ENCODE measurements around the gene PLAA.
"Not testable (repeated sequence)": the region's sequence is repeated elsewhere in the genome, so short reads cannot be mapped to it uniquely, and the experiment has no call there.

Gene PLAA

GRCh38 chr9:26880262-26880661 lies 66.8 kb downstream of the PLAA start:
- Histone ChIP-seq H2AFZ (ENCODE audit: low read length) (no peak overlapping the region), H3K79me1 (ENCODE audit: low read depth, low read length) (no peaks in the 10 kb centered on the region), H2BK5ac (ENCODE audit: low read length) (no peak overlapping the region), H3K4me2 (ENCODE audit: insufficient read depth, low read length, poor library complexity, severe bottlenecking) (no peak overlapping the region), H4K91ac (ENCODE audit: low read depth, low read length, poor library complexity) (no peak overlapping the region), H2BK120ac (ENCODE audit: low read depth, low read length) (no peak overlapping the region), H3K4ac (ENCODE audit: low read length) (no peak overlapping the region), H3K27ac (replicated peaks; ENCODE audit: low read length) (no peak overlapping the region), H3K4me3 (ENCODE audit: low read length in 2 of 2) (no peak overlapping the region), H3K4me1 (ENCODE audit: control insufficient read depth in 2 of 2, insufficient read depth in 1 of 2, low read depth in 1 of 2, low read length in 2 of 2) (no peaks in the 10 kb centered on the region), H3K36me3 (replicated peaks in 1 of 2; ENCODE audit: control insufficient read depth in 2 of 2, insufficient read depth in 2 of 2, low read length in 2 of 2) (peaks cover 18 to 95% of the 10 kb centered on the region in 2 donors), H3K9me3 (replicated peaks in 1 of 2; ENCODE audit: control insufficient read depth in 2 of 2, insufficient read depth in 1 of 2, low read depth in 1 of 2, low read length in 2 of 2) (peaks cover 6 to 43% of the 10 kb centered on the region in 2 donors), H3K23ac (ENCODE audit: low read depth, low read length, poor library complexity) (no peak overlapping the region), H4K8ac (ENCODE audit: low read depth, low read length) (no peak overlapping the region), H3K27me3 (ENCODE audit: control insufficient read depth in 3 of 3, insufficient read depth in 3 of 3, low read depth in 1 of 3, low read length in 3 of 3) (no peaks in the 10 kb centered on the region), H3K14ac (ENCODE audit: low read length) (no peak overlapping the region), H3K18ac (ENCODE audit: low read length) (no peak overlapping the region), H2BK12ac (ENCODE audit: low read length) (no peak overlapping the region), H2AK5ac (ENCODE audit: low read depth, low read length) (no peak overlapping the region), H2BK15ac (ENCODE audit: low read length) (no peak overlapping the region), H3K9ac (ENCODE audit: low read depth, low read length, poor library complexity) (no peak overlapping the region)
- WGBS, 2 donors (ENCODE audit: extremely low coverage in 2 of 2, insufficient read length in 2 of 2, insufficient replicate concordance in 1 of 2) = no CpG with 5 or more reads among the region's 4 CpGs
- no peak for DNase-seq (ENCODE audit: low spot score)

- H3K36me3 ChIP-seq (replicated peaks in 1 of 2; ENCODE audit: control insufficient read depth in 2 of 2, insufficient read depth in 2 of 2, low read length in 2 of 2) = peaks cover 2 to 76% of the 10 kb centered on the region in 2 donors
- not testable (repeated sequence) for H3K14ac ChIP-seq (ENCODE audit: low read length); DNase-seq (ENCODE audit: low spot score)
Measured at GRCh38 chr9:26875155-26875554, 71.9 kb downstream of the PLAA start.

GRCh38 chr9:26870292-26870691 lies 76.8 kb downstream of the PLAA start:
- H3K36me3 ChIP-seq (replicated peaks in 1 of 2; ENCODE audit: control insufficient read depth in 2 of 2, insufficient read depth in 2 of 2, low read length in 2 of 2) = peaks cover 0 to 66% of the 10 kb centered on the region in 2 donors
- H2AK5ac ChIP-seq (ENCODE audit: low read depth, low read length) = no peak overlapping the region
- no peak overlapping the region for H2BK120ac ChIP-seq (ENCODE audit: low read depth, low read length)
- no peak overlapping the region for H2BK15ac ChIP-seq (ENCODE audit: low read length)
- no peak overlapping the region for H3K23ac ChIP-seq (ENCODE audit: low read depth, low read length, poor library complexity)
- no peak overlapping the region for H4K91ac ChIP-seq (ENCODE audit: low read depth, low read length, poor library complexity)
- no peak overlapping the region for H2AFZ ChIP-seq (ENCODE audit: low read length)
- no peaks in the 10 kb centered on the region for H3K27me3 ChIP-seq (ENCODE audit: control insufficient read depth in 3 of 3, insufficient read depth in 3 of 3, low read depth in 1 of 3, low read length in 3 of 3)
- no peak overlapping the region for H3K9ac ChIP-seq (ENCODE audit: low read depth, low read length, poor library complexity)
- no peak overlapping the region for H3K27ac ChIP-seq (replicated peaks; ENCODE audit: low read length)
- no peak overlapping the region for H3K4me3 ChIP-seq (ENCODE audit: low read length in 2 of 2)
- H3K18ac ChIP-seq (ENCODE audit: low read length) = no peak overlapping the region
- no peak overlapping the region for H4K8ac ChIP-seq (ENCODE audit: low read depth, low read length)
- no peaks in the 10 kb centered on the region for H3K9me3 ChIP-seq (replicated peaks in 1 of 2; ENCODE audit: control insufficient read depth in 2 of 2, insufficient read depth in 1 of 2, low read depth in 1 of 2, low read length in 2 of 2)
- no peak for DNase-seq (ENCODE audit: low spot score)
- H3K79me1 ChIP-seq (ENCODE audit: low read depth, low read length) = no peaks in the 10 kb centered on the region
- H3K4me1 ChIP-seq (ENCODE audit: control insufficient read depth in 2 of 2, insufficient read depth in 1 of 2, low read depth in 1 of 2, low read length in 2 of 2) = no peaks in the 10 kb centered on the region
- WGBS, 2 donors (ENCODE audit: extremely low coverage in 2 of 2, insufficient read length in 2 of 2, insufficient replicate concordance in 1 of 2) = no CpG with 5 or more reads among the region's 8 CpGs
- no peak overlapping the region for H2BK5ac ChIP-seq (ENCODE audit: low read length)
- H2BK12ac ChIP-seq (ENCODE audit: low read length) = no peak overlapping the region
- H3K4ac ChIP-seq (ENCODE audit: low read length) = no peak overlapping the region
- H3K14ac ChIP-seq (ENCODE audit: low read length) = no peak overlapping the region
- H3K4me2 ChIP-seq (ENCODE audit: insufficient read depth, low read length, poor library complexity, severe bottlenecking) = no peak overlapping the region

More at GRCh38 chr9:26875155-26875554, 71.9 kb downstream of the PLAA start:
- not testable (repeated sequence) for H3K27ac ChIP-seq (replicated peaks; ENCODE audit: low read length); H2BK12ac ChIP-seq (ENCODE audit: low read length); H3K9ac ChIP-seq (ENCODE audit: low read depth, low read length, poor library complexity); H2AK5ac ChIP-seq (ENCODE audit: low read depth, low read length); H3K4me2 ChIP-seq (ENCODE audit: insufficient read depth, low read length, poor library complexity, severe bottlenecking); H3K4ac ChIP-seq (ENCODE audit: low read length); H3K23ac ChIP-seq (ENCODE audit: low read depth, low read length, poor library complexity); H2BK15ac ChIP-seq (ENCODE audit: low read length); H3K4me1 ChIP-seq (ENCODE audit: control insufficient read depth in 2 of 2, insufficient read depth in 1 of 2, low read depth in 1 of 2, low read length in 2 of 2); H3K18ac ChIP-seq (ENCODE audit: low read length); H2BK120ac ChIP-seq (ENCODE audit: low read depth, low read length); H3K4me3 ChIP-seq (ENCODE audit: low read length in 2 of 2); H4K91ac ChIP-seq (ENCODE audit: low read depth, low read length, poor library complexity); H2BK5ac ChIP-seq (ENCODE audit: low read length); H2AFZ ChIP-seq (ENCODE audit: low read length); H3K79me1 ChIP-seq (ENCODE audit: low read depth, low read length); H4K8ac ChIP-seq (ENCODE audit: low read depth, low read length); H3K27me3 ChIP-seq (ENCODE audit: control insufficient read depth in 3 of 3, insufficient read depth in 3 of 3, low read depth in 1 of 3, low read length in 3 of 3)
- H3K9me3 ChIP-seq (replicated peaks in 1 of 2; ENCODE audit: control insufficient read depth in 2 of 2, insufficient read depth in 1 of 2, low read depth in 1 of 2, low read length in 2 of 2) = peaks cover 0 to 17% of the 10 kb centered on the region in 2 donors
- no CpG with 5 or more reads among the region's 3 CpGs for WGBS, 2 donors (ENCODE audit: extremely low coverage in 2 of 2, insufficient read length in 2 of 2, insufficient replicate concordance in 1 of 2)

- no peak overlapping the region for H3K4me2 ChIP-seq (ENCODE audit: insufficient read depth, low read length, poor library complexity, severe bottlenecking)
- no peaks in the 10 kb centered on the region for H3K79me1 ChIP-seq (ENCODE audit: low read depth, low read length)
- no peak overlapping the region for H3K14ac ChIP-seq (ENCODE audit: low read length)
- H2AK5ac ChIP-seq (ENCODE audit: low read depth, low read length) = no peak overlapping the region
- peaks cover 3 to 53% of the 10 kb centered on the region in 2 donors for H3K36me3 ChIP-seq (replicated peaks in 1 of 2; ENCODE audit: control insufficient read depth in 2 of 2, insufficient read depth in 2 of 2, low read length in 2 of 2)
- no peak for DNase-seq (ENCODE audit: low spot score)
- H4K8ac ChIP-seq (ENCODE audit: low read depth, low read length) = no peak overlapping the region
- no peak overlapping the region for H3K4ac ChIP-seq (ENCODE audit: low read length)
- no peak overlapping the region for H2BK12ac ChIP-seq (ENCODE audit: low read length)
- no peak overlapping the region for H2AFZ ChIP-seq (ENCODE audit: low read length)
- no peak overlapping the region for H3K27ac ChIP-seq (replicated peaks; ENCODE audit: low read length)
- H3K9me3 ChIP-seq (replicated peaks in 1 of 2; ENCODE audit: control insufficient read depth in 2 of 2, insufficient read depth in 1 of 2, low read depth in 1 of 2, low read length in 2 of 2) = no peaks in the 10 kb centered on the region
- H2BK120ac ChIP-seq (ENCODE audit: low read depth, low read length) = no peak overlapping the region
- no peak overlapping the region for H3K4me3 ChIP-seq (ENCODE audit: low read length in 2 of 2)
- no peaks in the 10 kb centered on the region for H3K27me3 ChIP-seq (ENCODE audit: control insufficient read depth in 3 of 3, insufficient read depth in 3 of 3, low read depth in 1 of 3, low read length in 3 of 3)
- H3K18ac ChIP-seq (ENCODE audit: low read length) = no peak overlapping the region
- H4K91ac ChIP-seq (ENCODE audit: low read depth, low read length, poor library complexity) = no peak overlapping the region
- H2BK15ac ChIP-seq (ENCODE audit: low read length) = no peak overlapping the region
- H3K23ac ChIP-seq (ENCODE audit: low read depth, low read length, poor library complexity) = no peak overlapping the region
- no peak overlapping the region for H3K9ac ChIP-seq (ENCODE audit: low read depth, low read length, poor library complexity)
- H2BK5ac ChIP-seq (ENCODE audit: low read length) = no peak overlapping the region
- no peaks in the 10 kb centered on the region for H3K4me1 ChIP-seq (ENCODE audit: control insufficient read depth in 2 of 2, insufficient read depth in 1 of 2, low read depth in 1 of 2, low read length in 2 of 2)
- WGBS, 2 donors (ENCODE audit: extremely low coverage in 2 of 2, insufficient read length in 2 of 2, insufficient replicate concordance in 1 of 2) = no CpG with 5 or more reads among the region's 1 CpG
Measured at GRCh38 chr9:26863074-26863473, 84.0 kb downstream of the PLAA start.
